Measurements from ENCODE around the gene GSPT1.
"Not testable (repeated sequence)": the region's sequence is repeated elsewhere in the genome, so short reads cannot be mapped to it uniquely, and the experiment has no call there.

GSPT1 gene

DNA sequence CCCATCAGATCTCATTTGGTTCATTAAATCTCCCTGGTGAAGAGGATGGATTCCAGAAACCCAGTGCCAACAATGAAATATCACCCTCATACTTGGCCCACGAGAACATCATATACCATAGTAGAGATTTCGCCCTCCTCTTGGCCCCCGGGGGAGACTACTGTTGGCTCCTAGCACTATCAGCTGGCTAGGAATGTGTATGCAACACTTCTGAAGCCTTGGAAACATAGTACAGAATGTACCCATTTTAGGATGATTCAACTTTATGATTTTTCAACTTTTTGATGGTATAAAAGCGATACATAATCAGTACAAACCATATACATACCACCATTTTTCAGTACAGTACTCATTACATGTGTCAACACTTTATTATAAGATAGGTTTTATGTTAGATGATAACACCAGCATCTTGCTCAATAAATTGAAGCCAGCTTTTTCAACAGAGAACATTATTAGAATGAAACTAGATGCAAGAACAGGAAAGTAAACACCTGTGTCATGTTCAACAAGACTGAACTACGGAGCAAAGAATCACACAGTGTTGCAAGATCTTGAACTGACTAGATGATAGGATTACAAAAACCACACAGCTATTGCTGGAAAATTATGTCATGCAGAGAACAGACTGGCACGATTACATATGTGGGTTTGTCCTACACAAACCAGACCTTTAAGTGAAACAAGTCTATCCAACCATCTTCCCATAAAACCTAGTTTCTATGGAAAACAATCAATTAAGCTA lies 81.6 kb downstream of the GSPT1 start:
- H3K9me2 ChIP-seq (replicated peaks; ENCODE audit: control insufficient read depth, low read length), result no peaks in the 10 kb centered on the region
- H3K4me2 ChIP-seq (ENCODE audit: low read length), result no peak overlapping the region
- no peaks in the 10 kb centered on the region for H3K27me3 ChIP-seq (ENCODE audit: control insufficient read depth, low read length)
- H3K36me3 ChIP-seq (ENCODE audit: control insufficient read depth, low read length), result peaks cover 37% of the 10 kb centered on the region
- no peaks in the 10 kb centered on the region for H4K20me1 ChIP-seq (ENCODE audit: control insufficient read depth, insufficient read depth, low read depth, low read length)
- peaks cover 27% of the 10 kb centered on the region for H3F3A ChIP-seq (ENCODE audit: control insufficient read depth, insufficient read depth)
- H3K9me3 ChIP-seq (ENCODE audit: control insufficient read depth, insufficient read depth, low read length), result no peaks in the 10 kb centered on the region
- no peaks in the 10 kb centered on the region for H3K79me2 ChIP-seq (ENCODE audit: control insufficient read depth, low read length)
- H3K4me3 ChIP-seq (ENCODE audit: low read length), result no peak overlapping the region
- no peaks in the 10 kb centered on the region for H3K4me1 ChIP-seq (ENCODE audit: control insufficient read depth, low read length)
- TF ChIP-seq, protein P1, sequence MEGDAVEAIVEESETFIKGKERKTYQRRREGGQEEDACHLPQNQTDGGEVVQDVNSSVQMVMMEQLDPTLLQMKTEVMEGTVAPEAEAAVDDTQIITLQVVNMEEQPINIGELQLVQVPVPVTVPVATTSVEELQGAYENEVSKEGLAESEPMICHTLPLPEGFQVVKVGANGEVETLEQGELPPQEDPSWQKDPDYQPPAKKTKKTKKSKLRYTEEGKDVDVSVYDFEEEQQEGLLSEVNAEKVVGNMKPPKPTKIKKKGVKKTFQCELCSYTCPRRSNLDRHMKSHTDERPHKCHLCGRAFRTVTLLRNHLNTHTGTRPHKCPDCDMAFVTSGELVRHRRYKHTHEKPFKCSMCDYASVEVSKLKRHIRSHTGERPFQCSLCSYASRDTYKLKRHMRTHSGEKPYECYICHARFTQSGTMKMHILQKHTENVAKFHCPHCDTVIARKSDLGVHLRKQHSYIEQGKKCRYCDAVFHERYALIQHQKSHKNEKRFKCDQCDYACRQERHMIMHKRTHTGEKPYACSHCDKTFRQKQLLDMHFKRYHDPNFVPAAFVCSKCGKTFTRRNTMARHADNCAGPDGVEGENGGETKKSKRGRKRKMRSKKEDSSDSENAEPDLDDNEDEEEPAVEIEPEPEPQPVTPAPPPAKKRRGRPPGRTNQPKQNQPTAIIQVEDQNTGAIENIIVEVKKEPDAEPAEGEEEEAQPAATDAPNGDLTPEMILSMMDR (IDR thresholded peaks at IDR 0.05; ENCODE audit: low read depth, low read length, poor library complexity, severe bottlenecking), result no peak
- no peak for TF ChIP-seq EZH2phosphoT487 (IDR thresholded peaks at IDR 0.05; ENCODE audit: borderline replicate concordance, low read length)
- H3K27ac ChIP-seq (ENCODE audit: low read depth, low read length), result no peak overlapping the region

DNA sequence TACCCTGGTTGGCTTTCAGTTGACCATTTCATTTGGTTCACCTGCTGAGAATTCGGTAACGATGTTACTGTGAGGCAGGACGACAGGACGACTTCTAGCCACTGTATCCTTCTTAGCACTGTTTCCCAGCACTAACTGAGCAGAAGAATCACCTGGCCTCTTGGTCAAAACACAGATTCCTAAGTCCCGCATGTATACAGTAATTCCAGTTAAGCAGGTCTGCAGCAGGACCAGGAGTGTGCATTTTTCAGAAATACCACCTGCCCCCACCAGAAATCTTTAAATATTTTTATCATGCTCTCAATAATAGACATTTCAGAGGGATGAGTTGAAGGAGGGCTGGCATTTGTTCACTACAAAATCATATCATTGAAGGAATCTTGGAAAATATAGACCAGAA lies 87.1 kb downstream of the GSPT1 start:
- TF ChIP-seq, protein P1 (IDR thresholded peaks at IDR 0.05; ENCODE audit: low read depth, low read length, poor library complexity, severe bottlenecking), result no peak
- no peak for TF ChIP-seq EZH2phosphoT487 (IDR thresholded peaks at IDR 0.05; ENCODE audit: borderline replicate concordance, low read length)
- Histone ChIP-seq H3K9me2 (replicated peaks; ENCODE audit: control insufficient read depth, low read length) (no peaks in the 10 kb centered on the region), H3K27me3 (ENCODE audit: control insufficient read depth, low read length) (no peaks in the 10 kb centered on the region), H3K79me2 (ENCODE audit: control insufficient read depth, low read length) (no peaks in the 10 kb centered on the region), H3K4me1 (ENCODE audit: control insufficient read depth, low read length) (no peaks in the 10 kb centered on the region), H3K36me3 (ENCODE audit: control insufficient read depth, low read length) (no peaks in the 10 kb centered on the region), H3K4me2 (ENCODE audit: low read length) (no peak overlapping the region), H3F3A (ENCODE audit: control insufficient read depth, insufficient read depth) (no peaks in the 10 kb centered on the region), H3K9me3 (ENCODE audit: control insufficient read depth, insufficient read depth, low read length) (no peaks in the 10 kb centered on the region), H3K4me3 (ENCODE audit: low read length) (no peak overlapping the region), H3K27ac (ENCODE audit: low read depth, low read length) (no peak overlapping the region), H4K20me1 (ENCODE audit: control insufficient read depth, insufficient read depth, low read depth, low read length) (no peaks in the 10 kb centered on the region)

DNA sequence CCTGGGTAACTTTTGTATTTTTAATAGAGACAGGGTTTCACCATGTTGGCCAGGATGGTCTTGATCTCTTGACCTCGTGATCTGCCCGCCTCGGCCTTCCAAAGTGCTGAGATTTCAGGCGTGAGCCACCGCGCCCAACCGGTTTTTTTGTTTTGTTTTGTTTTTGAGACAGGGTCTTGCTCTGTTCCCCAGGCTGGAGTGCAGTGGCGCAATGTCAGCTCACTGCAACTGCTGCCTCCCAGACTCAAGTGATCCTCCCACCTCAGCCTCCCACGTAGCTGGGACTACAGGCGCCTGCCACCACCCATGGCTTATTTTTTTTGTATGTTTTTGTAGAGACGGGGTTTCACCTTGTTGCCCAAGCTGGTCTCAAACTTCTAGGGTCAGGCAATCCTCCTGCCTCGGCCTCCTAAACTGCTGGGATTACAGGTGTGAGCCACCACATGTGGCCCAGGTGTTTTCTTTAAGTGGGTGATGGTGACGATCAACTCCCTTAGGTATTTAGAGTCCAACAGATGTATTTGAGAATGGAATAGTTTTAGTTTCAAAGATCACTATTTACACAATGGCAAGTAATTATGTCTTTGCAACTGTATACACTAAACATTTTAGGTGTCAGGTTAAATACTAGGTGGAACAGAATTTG lies 90.1 kb downstream of the GSPT1 start:
- not testable (repeated sequence) for H3K4me1 ChIP-seq (ENCODE audit: control insufficient read depth, low read length)

DNA sequence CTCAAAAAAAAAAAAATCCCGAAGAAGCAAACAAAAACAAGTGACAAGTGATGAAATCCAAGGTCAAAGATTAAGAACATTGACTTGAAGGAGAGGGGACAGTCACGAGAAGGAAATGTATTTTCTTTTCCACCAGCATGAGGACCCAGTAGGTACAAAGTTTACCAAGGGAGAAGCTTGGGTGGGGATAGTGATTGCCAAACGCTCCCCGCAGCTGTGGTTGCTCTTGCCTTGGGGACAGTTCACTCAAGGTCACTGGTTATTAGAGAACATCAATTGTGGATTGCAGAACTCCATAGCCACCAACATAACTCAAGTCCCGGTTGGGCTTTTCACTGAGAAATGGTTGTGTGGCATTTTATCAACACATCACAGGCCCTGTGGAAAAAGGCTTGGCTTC lies 91.4 kb downstream of the GSPT1 start:
- no peak overlapping the region for H3K4me3 ChIP-seq (ENCODE audit: low read length)
- no peaks in the 10 kb centered on the region for H3K9me3 ChIP-seq (ENCODE audit: control insufficient read depth, insufficient read depth, low read length)
- H3K9me2 ChIP-seq (replicated peaks; ENCODE audit: control insufficient read depth, low read length), result no peaks in the 10 kb centered on the region
- no peak overlapping the region for H3K27ac ChIP-seq (ENCODE audit: low read depth, low read length)
- no peak overlapping the region for H3K4me2 ChIP-seq (ENCODE audit: low read length)
- H4K20me1 ChIP-seq (ENCODE audit: control insufficient read depth, insufficient read depth, low read depth, low read length), result no peaks in the 10 kb centered on the region
- no peaks in the 10 kb centered on the region for H3K27me3 ChIP-seq (ENCODE audit: control insufficient read depth, low read length)
- H3K36me3 ChIP-seq (ENCODE audit: control insufficient read depth, low read length), result no peaks in the 10 kb centered on the region
- no peak for TF ChIP-seq EZH2phosphoT487 (IDR thresholded peaks at IDR 0.05; ENCODE audit: borderline replicate concordance, low read length)
- TF ChIP-seq, protein P1 (IDR thresholded peaks at IDR 0.05; ENCODE audit: low read depth, low read length, poor library complexity, severe bottlenecking), result no peak
- no peaks in the 10 kb centered on the region for H3F3A ChIP-seq (ENCODE audit: control insufficient read depth, insufficient read depth)
- no peaks in the 10 kb centered on the region for H3K4me1 ChIP-seq (ENCODE audit: control insufficient read depth, low read length)
- H3K79me2 ChIP-seq (ENCODE audit: control insufficient read depth, low read length), result no peaks in the 10 kb centered on the region

More for the DNA sequence above, 90.1 kb downstream of the GSPT1 start:
- not testable (repeated sequence) for H3K27me3 ChIP-seq (ENCODE audit: control insufficient read depth, low read length); H3K36me3 ChIP-seq (ENCODE audit: control insufficient read depth, low read length); H3K4me3 ChIP-seq (ENCODE audit: low read length); H3K9me2 ChIP-seq (replicated peaks; ENCODE audit: control insufficient read depth, low read length); H3K27ac ChIP-seq (ENCODE audit: low read depth, low read length); H3K9me3 ChIP-seq (ENCODE audit: control insufficient read depth, insufficient read depth, low read length); H3K4me2 ChIP-seq (ENCODE audit: low read length); H3K79me2 ChIP-seq (ENCODE audit: control insufficient read depth, low read length); H4K20me1 ChIP-seq (ENCODE audit: control insufficient read depth, insufficient read depth, low read depth, low read length); H3F3A ChIP-seq (ENCODE audit: control insufficient read depth, insufficient read depth)

DNA sequence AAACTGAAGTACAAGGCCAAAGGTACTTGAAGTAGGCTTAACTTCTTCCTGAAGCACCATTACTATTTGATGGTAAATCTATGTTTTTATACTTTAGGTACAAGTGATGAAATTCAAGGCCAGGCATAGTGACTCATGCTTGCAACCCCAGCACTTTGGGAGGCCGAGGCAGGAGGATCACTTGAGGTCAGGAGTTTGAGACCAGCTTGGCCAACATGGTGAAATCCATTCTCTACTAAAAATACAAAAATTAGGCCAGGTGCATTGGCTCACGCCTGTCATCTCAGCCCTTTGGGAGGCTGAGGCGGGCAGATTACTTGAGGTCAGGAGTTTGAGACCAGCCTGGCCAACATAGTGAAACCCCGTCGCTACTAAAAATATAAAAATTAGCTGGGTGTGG lies 92.1 kb downstream of the GSPT1 start:
- not testable (repeated sequence) for H3K9me2 ChIP-seq (replicated peaks; ENCODE audit: control insufficient read depth, low read length); H3K9me3 ChIP-seq (ENCODE audit: control insufficient read depth, insufficient read depth, low read length); H3K27me3 ChIP-seq (ENCODE audit: control insufficient read depth, low read length); H3K36me3 ChIP-seq (ENCODE audit: control insufficient read depth, low read length); H4K20me1 ChIP-seq (ENCODE audit: control insufficient read depth, insufficient read depth, low read depth, low read length); H3K79me2 ChIP-seq (ENCODE audit: control insufficient read depth, low read length); H3K4me1 ChIP-seq (ENCODE audit: control insufficient read depth, low read length); H3K4me3 ChIP-seq (ENCODE audit: low read length); H3K27ac ChIP-seq (ENCODE audit: low read depth, low read length); H3F3A ChIP-seq (ENCODE audit: control insufficient read depth, insufficient read depth); H3K4me2 ChIP-seq (ENCODE audit: low read length)
